Endothelial cell of umbilical vein (primary cell): Measurements from ENCODE around the gene MBD3. TPM values are rescaled to one million over a fixed set of nuclear protein-coding genes. Genes with fewer than 3 reads are reported as not detected.

ENCODE experiments used
- BruUV-seq: library from RNA; stranded (reverse); fragments of 400-500 nt; replicated peaks from 2 replicates; lab custom pipeline; 2021; lab: Mats Ljungman, UMichigan
- CTCF ChIA-PET: fragments of 300-600, 350-600 bp; sonication (Branson Sonifier 250); formaldehyde crosslinking; loops from one replicate; lab custom pipeline; 2021; ENCODE audit warnings: antibody characterized with exemption, inconsistent platforms; lab: Charles Lee
- POLR2A ChIA-PET: fragments of 300-600, 350-600 bp; sonication (Branson Sonifier 250); formaldehyde crosslinking; loops from one replicate; lab custom pipeline; 2021; ENCODE audit warnings: antibody characterized with exemption, inconsistent platforms; lab: Charles Lee
- DNase-seq: peaks from one replicate; pipeline ENCODE4 v3.0.0-alpha.2; 2011; ENCODE audit warnings: low read depth, low spot score
- FAIRE-seq: peaks from 2 replicates; lab custom pipeline; 2011; peaks lifted over from hg19 to GRCh38; lab: Jason Lieb, UNC
- H2AFZ ChIP-seq: 2 replicates; pipeline ENCODE4 v1.6.0; 2012; ENCODE audit warnings: low read depth, low read length, control low read depth, inconsistent platforms
- H3K27ac ChIP-seq: 2 replicates; pipeline ENCODE4 v1.5.1; 2011; ENCODE audit warnings: low read depth, mild to moderate bottlenecking, control low read depth, low read length, moderate library complexity; ENCODE audit not compliant: insufficient read depth
- H3K27me3 ChIP-seq, 2 experiments: 2 replicates each; pipeline versions ENCODE4 v1.6.0 to v1.6.1; 2011; ENCODE audit warnings: low read length in 2 of 2, mixed read lengths in 1 of 2; ENCODE audit not compliant: control insufficient read depth in 2 of 2, insufficient read depth in 2 of 2
- H3K36me3 ChIP-seq, 2 experiments: 2 replicates in 1 of 2; 3 replicates in 1 of 2; pipeline ENCODE4 v1.5.1; 2011; ENCODE audit warnings: low read length in 2 of 2, mild to moderate bottlenecking in 1 of 2, moderate library complexity in 1 of 2; ENCODE audit not compliant: control insufficient read depth in 2 of 2, insufficient read depth in 2 of 2; ENCODE audit errors: extremely low read depth in 1 of 2
- H3K4me1 ChIP-seq: 3 replicates; pipeline ENCODE4 v1.5.1; 2011; ENCODE audit warnings: mild to moderate bottlenecking, low read length; ENCODE audit not compliant: control insufficient read depth, insufficient read depth; ENCODE audit errors: extremely low read depth
- H3K4me2 ChIP-seq: 2 replicates; pipeline ENCODE4 v1.6.1; 2011; ENCODE audit warnings: low read length, control low read depth, mixed read lengths; ENCODE audit not compliant: insufficient read depth
- H3K4me3 ChIP-seq, 3 experiments: fragments of 200-600 bp in 1 of 3; sonication (generic), shearing (Covaris generic) in 1 of 3; replicated peaks in 1 of 3; 2 replicates each; pipeline ENCODE4 v1.5.1; 2011 to 2016; ENCODE audit warnings: control low read depth in 3 of 3, low read length in 3 of 3, mild to moderate bottlenecking in 2 of 3, inconsistent platforms in 1 of 3, low read depth in 1 of 3, moderate library complexity in 1 of 3; ENCODE audit not compliant: insufficient read depth in 1 of 3
- H3K79me2 ChIP-seq: 2 replicates; pipeline ENCODE4 v1.6.0; 2012; ENCODE audit warnings: low read length, inconsistent platforms; ENCODE audit not compliant: control insufficient read depth, insufficient read depth
- H3K9ac ChIP-seq: replicated peaks from 2 replicates; pipeline ENCODE3; 2011; ENCODE audit warnings: low read length, control low read depth; ENCODE audit not compliant: insufficient read depth; ENCODE audit errors: extremely low read depth
- H3K9me1 ChIP-seq: replicated peaks from 3 replicates; pipeline ENCODE4 v1.6.0; 2011; ENCODE audit warnings: mild to moderate bottlenecking, low read length; ENCODE audit not compliant: control insufficient read depth, insufficient read depth; ENCODE audit errors: extremely low read depth
- H3K9me3 ChIP-seq: replicated peaks from 2 replicates; pipeline ENCODE4 v1.5.1; 2012; ENCODE audit warnings: low read length, inconsistent platforms; ENCODE audit not compliant: control insufficient read depth, insufficient read depth
- H4K20me1 ChIP-seq: replicated peaks from 2 replicates; pipeline ENCODE3; 2011; ENCODE audit warnings: mild to moderate bottlenecking, low read length; ENCODE audit not compliant: control insufficient read depth, insufficient read depth; ENCODE audit errors: extremely low read depth
- EZH2 ChIP-seq: IDR thresholded peaks from 2 replicates; pipeline ENCODE4 v1.6.1; 2012; ENCODE audit warnings: borderline replicate concordance, low read depth, mild to moderate bottlenecking, moderate library complexity, low read length, inconsistent platforms; ENCODE audit not compliant: severe bottlenecking
- FOS ChIP-seq: IDR thresholded peaks from 2 replicates; pipeline ENCODE4 v1.6.1; 2011; ENCODE audit warnings: mild to moderate bottlenecking, low read length, moderate library complexity, borderline replicate concordance; ENCODE audit not compliant: insufficient read depth
- GATA2 ChIP-seq: IDR thresholded peaks from 2 replicates; pipeline ENCODE4 v1.7.0; 2011; ENCODE audit warnings: low read depth, mild to moderate bottlenecking, moderate library complexity, mixed read lengths, low read length; ENCODE audit not compliant: insufficient read length, insufficient read depth
- JUN ChIP-seq: IDR thresholded peaks from 2 replicates; pipeline ENCODE4 v1.6.1; 2011; ENCODE audit warnings: borderline replicate concordance, low read depth; ENCODE audit not compliant: insufficient read length, insufficient read depth
- MYC ChIP-seq: IDR thresholded peaks from one replicate; pipeline ENCODE4 v1.6.1; 2011; ENCODE audit warnings: mild to moderate bottlenecking, low read depth, low read length
- POLR2A ChIP-seq: IDR thresholded peaks from 2 replicates; pipeline ENCODE4 v1.6.1; 2012; ENCODE audit warnings: low read depth, mild to moderate bottlenecking, control low read depth, low read length
- POLR2AphosphoS5 ChIP-seq: IDR thresholded peaks from 2 replicates; pipeline ENCODE4 v1.6.1; 2012; ENCODE audit warnings: low read depth, mild to moderate bottlenecking, control low read depth, low read length, moderate library complexity; ENCODE audit not compliant: insufficient read depth
- dilution Hi-C: fragments of 300-500 bp; cut with MboI; formaldehyde crosslinking; loops from one replicate; pipeline ENCODE4 v1.15.0; 2019; ENCODE audit warnings: low sequenced_read_pairs; ENCODE audit not compliant: extremely low pct_ligation_motif_present
- intact Hi-C: fragments of 100-400 bp; cut with micrococcal nuclease; formaldehyde crosslinking; loops from one replicate; pipeline ENCODE4 v1.10.0; 2022
- polyA plus RNA-seq, 4 experiments: library from polyadenylated mRNA; depleted of rRNA in 3 of 4; stranded (reverse) in 3 of 4; unstranded in 1 of 4; fragments of >200 nt; gene quantifications; 2 replicates each; pipeline versions ENCODE4 v1.2.1 to v1.2.3, GENCODE V29; 2011 to 2012; ENCODE audit warnings: missing spikeins in 1 of 4
- total RNA-seq: library from RNA; stranded (reverse); gene quantifications from 2 replicates; pipeline ENCODE4 v1.2.3, GENCODE V29; 2021
- TF ChIP-seq, protein P1 (sequence below), 2 donors: IDR thresholded peaks; 1 replicate in 1 of 2; 2 replicates in 1 of 2; pipeline ENCODE4 v1.5.1; 2011; ENCODE audit warnings: low read length in 2 of 2, mild to moderate bottlenecking in 2 of 2, moderate library complexity in 2 of 2, control low read depth in 1 of 2, inconsistent platforms in 1 of 2, low read depth in 1 of 2; ENCODE audit not compliant: insufficient read depth in 1 of 2; ENCODE audit errors: extremely low read depth in 1 of 2
- TF ChIP-seq, protein P2 (sequence below): IDR thresholded peaks from 2 replicates; pipeline ENCODE4 v1.6.1; 2011; ENCODE audit not compliant: insufficient read depth, insufficient read length

The MBD3 gene
- total and polyA plus RNA-seq, 2 donors (not counting 3 experiments of a cell fraction or from before 2014, with no cell fraction given) = 96.8 to 120 TPM

DNA sequence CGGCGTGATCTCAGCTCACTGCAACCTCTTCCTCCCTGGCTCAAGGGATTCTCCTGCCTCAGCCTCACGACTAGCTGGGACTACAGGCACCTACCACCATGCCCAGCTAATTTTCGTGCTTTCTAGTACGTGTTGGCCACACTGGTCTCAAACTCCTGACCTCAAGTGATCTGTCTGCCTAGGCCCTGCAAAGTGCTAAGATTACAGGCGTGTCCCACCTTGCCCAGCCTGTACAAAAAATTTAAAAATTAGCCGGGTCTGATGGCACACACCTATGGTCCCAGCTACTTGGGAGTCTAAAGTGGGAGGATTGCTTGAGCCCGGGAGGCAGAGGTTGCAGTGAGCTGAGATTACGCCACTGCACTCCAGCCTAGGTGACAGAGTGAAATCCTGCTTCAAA is 19.9 kb downstream of the MBD3 start:
- Histone ChIP-seq H4K20me1 (no peaks in the 10 kb centered on the region), H2AFZ (no peak overlapping the region), H3K4me2 (no peak overlapping the region), H3K9ac (no peak overlapping the region), H3K9me3 (no peaks in the 10 kb centered on the region), H3K9me1 (no peaks in the 10 kb centered on the region), H3K27ac (no peak overlapping the region), H3K79me2 (no peaks in the 10 kb centered on the region), H3K36me3 (peaks cover 5 to 15% of the 10 kb centered on the region in 2 experiments), H3K4me3 (no peak overlapping the region), H3K27me3 (peaks cover 0 to 6% of the 10 kb centered on the region in 2 experiments), H3K4me1 (no peaks in the 10 kb centered on the region)
- FAIRE-seq (no peak), DNase-seq (no peak)
- dilution Hi-C loops (no loop called here), intact Hi-C loops (no loop called here)
- no TSS peak for BruUV-seq
- TF ChIP-seq POLR2AphosphoS5 (no peak), EZH2 (no peak), FOS (no peak), MYC (no peak), JUN (no peak), POLR2A (no peak), GATA2 (no peak)
- TF ChIP-seq, protein P1, sequence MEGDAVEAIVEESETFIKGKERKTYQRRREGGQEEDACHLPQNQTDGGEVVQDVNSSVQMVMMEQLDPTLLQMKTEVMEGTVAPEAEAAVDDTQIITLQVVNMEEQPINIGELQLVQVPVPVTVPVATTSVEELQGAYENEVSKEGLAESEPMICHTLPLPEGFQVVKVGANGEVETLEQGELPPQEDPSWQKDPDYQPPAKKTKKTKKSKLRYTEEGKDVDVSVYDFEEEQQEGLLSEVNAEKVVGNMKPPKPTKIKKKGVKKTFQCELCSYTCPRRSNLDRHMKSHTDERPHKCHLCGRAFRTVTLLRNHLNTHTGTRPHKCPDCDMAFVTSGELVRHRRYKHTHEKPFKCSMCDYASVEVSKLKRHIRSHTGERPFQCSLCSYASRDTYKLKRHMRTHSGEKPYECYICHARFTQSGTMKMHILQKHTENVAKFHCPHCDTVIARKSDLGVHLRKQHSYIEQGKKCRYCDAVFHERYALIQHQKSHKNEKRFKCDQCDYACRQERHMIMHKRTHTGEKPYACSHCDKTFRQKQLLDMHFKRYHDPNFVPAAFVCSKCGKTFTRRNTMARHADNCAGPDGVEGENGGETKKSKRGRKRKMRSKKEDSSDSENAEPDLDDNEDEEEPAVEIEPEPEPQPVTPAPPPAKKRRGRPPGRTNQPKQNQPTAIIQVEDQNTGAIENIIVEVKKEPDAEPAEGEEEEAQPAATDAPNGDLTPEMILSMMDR (IDR thresholded peaks at IDR 0.05; ENCODE audit: extremely low read depth in 1 of 2, insufficient read depth in 1 of 2, low read depth in 1 of 2, low read length in 2 of 2) = no peak
- TF ChIP-seq, protein P2, sequence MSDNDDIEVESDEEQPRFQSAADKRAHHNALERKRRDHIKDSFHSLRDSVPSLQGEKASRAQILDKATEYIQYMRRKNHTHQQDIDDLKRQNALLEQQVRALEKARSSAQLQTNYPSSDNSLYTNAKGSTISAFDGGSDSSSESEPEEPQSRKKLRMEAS = no peak
- POLR2A ChIA-PET = no interaction called here
- CTCF ChIA-PET = no interaction called here
